HG03558 (cell line): ENCODE data around the gene DLGAP1.
"Not testable (repeated sequence)": the region's sequence is repeated elsewhere in the genome, so short reads cannot be mapped to it uniquely, and the experiment has no call there.

Experiments used
- ATAC-seq: cut with Tn5 transposase; IDR thresholded peaks from one replicate; pipeline ENCODE4 v1.9.1; 2021; ENCODE audit warnings: moderate number of reproducible peaks; ENCODE audit not compliant: unreplicated experiment; ENCODE audit errors: extremely low read depth

DLGAP1 gene

GRCh38 chr18:3624546-3624934 lies 830.6 kb downstream of the DLGAP1 start:
- no peak for ATAC-seq

GRCh38 chr18:3623769-3624545 lies 831.1 kb downstream of the DLGAP1 start:
- no peak for ATAC-seq

- ATAC-seq = no peak
Measured at GRCh38 chr18:3620146-3621119, 834.7 kb downstream of the DLGAP1 start.

- no peak for ATAC-seq
Measured at GRCh38 chr18:3619746-3620145, 835.4 kb downstream of the DLGAP1 start.

GRCh38 chr18:3619222-3619621 lies 835.9 kb downstream of the DLGAP1 start:
- ATAC-seq = no peak

- no peak for ATAC-seq
Measured at GRCh38 chr18:3616744-3617143, 838.4 kb downstream of the DLGAP1 start.

DNA sequence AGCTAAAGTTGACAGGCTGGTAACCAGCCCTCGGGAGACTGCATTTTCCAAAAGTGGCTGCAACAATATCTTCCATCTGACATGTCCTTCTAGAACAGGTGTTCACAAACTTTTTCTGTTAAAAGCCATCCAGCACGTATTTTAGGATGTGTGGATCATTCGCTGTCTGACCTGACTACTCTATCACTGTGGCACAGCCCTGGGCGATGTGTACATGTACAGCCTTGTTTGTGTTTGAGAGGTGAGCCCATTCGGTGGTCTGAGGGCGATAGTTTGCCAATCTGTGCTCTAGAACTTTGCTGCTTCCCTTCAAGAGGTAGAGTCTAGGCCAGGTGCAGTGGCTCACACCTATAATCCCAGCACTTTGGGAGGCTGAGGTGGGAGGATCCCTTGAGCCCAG lies 839.0 kb downstream of the DLGAP1 start:
- no peak for ATAC-seq

DNA sequence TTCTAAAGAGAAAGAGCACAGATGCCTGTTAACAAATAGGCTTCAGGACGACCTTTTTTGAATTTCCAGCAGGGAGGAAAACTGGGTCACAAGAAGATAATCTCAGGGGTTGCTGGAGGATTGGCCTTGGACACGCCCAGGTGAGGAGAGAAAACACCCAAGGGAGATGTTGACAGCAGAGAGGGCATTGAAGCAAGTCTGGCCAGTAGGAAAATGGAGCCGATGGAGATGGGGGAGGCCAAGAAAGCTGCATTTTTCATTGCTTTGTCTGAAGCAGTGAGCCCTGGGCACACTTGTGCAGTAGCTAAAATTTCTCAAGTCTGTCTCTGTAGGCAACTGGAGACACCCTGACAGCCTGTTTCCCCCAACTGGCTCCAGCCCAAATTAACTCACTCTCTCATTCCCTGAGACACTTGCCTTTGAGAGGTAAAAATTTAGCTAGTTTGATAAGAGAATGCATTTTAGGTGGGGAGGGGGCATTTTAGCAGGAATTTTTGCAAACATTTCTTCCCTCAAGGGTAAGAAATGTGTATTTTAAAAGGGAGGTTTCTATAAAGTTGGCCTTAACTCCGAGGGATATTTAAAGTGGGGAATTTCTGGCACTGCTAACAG lies 839.6 kb downstream of the DLGAP1 start:
- no peak for ATAC-seq

DNA sequence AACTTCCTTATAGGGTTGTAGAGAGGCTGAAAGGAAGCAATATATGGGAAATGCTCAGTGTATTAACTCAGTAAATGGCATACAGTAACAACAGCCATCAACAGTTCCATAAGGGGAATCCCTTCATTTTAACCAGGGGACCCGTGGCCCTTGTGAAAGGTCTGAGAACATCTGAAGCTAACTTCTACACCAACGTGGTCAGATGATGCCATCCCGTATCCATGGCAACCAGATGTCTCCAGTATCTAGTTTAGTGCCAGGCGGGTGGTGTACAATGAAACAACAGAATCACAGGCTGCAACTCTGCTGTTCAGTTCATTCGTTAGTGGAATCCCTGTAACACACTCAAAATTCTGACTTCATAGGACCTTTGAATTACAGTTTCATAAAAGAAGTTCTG lies 842.8 kb downstream of the DLGAP1 start:
- ATAC-seq = no peak

GRCh38 chr18:3611313-3612090 lies 843.6 kb downstream of the DLGAP1 start:
- ATAC-seq = no peak

DNA sequence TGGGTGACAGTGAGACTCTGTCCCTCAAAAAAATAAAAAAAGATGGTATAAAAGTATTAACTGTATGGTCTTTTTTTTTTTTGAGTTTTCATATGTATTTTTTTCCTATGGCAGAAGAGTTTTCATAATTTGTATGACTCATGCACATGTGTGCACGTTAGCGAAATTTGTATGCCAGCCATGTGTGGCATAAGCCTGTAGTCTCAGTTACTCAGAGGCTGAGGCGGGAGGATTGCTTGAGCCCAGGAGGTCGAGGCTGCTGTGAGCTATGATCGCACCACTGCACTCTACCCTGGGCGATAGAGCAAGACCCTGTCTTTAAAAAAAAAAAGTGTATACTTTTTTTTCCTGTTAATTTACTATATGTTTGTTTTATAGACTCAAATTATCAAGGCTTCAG lies 844.3 kb downstream of the DLGAP1 start:
- no peak for ATAC-seq

DNA sequence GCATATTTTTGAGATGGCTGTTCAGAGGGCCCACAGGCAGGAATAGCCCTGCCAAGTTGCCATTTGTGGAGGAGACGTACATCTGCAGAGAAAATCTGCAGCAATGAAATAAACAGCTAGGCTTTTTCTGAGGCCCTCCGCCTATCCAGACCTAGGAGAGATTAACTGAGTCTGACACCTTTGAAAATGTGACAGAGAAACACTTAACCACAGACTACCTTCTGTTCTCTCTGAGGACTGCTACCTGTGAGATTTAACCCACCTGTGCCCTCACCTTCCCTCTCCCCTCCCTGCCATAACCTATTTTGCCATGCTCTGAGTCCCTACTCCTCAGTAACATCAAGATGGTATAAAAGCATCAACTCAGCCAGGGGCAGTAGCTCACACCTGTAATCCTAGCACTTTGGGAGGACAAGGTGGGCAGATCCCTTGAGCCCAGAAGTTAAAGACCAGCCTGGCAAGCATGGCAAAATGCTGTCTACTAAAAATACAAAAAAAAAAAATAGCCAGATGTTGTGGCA lies 844.9 kb downstream of the DLGAP1 start:
- ATAC-seq = no peak

DNA sequence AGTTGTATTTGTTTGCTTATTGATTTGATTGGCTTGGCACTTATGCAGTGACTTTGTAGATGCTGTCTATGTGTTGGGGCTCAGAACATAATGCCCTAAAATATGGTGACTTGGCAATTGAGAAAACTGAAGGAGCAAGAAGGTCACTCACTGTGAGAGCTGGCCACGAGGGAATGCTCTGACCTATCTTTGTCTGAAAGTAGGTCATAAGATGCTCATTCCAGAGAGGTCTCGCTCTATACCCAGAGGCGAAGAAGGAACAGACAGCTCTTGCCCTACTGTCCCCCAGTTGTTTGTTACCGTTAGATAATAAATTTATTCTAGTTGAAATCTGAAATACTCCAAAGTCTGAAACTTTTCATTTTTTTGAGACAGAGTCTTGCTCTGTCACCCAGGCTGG lies 846.6 kb downstream of the DLGAP1 start:
- no peak for ATAC-seq

DNA sequence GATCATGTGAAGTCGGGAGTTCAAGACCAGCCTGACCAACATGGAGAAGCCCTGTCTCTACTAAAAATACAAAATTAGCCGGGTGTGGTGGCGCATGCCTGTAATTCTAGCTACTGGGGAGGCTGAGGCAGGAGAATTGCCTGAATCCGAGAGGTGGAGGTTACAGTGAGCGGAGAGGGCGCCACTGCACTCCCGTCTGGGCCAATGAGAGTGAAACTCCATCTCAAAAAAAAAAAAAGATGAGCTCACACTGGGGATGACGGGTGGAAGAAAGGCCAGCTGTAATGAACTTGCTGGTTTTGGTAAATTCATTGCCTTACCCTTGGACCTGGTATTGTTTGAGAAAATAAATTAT lies 847.0 kb downstream of the DLGAP1 start:
- not testable (repeated sequence) for ATAC-seq

GRCh38 chr18:3607309-3608098 lies 847.6 kb downstream of the DLGAP1 start:
- no peak for ATAC-seq

DNA sequence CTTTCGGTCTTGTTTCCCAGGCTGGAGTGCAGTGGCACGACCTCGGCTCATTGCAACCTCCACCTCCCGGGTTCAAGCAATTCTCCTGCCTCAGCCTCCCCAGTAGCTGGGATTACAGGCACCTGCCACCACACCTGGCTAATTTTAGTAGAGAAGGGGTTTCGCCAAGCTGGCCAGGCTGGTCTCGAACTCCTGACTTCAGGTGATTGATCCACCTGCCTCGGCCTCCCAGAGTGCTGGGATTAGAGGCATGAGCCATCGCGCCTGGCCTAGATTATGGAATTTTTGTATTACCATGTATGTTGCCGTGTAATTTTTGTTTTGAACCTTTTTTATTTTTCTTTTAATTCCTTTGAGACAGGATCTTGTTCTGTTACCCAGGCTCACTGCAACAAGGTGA lies 848.2 kb downstream of the DLGAP1 start:
- not testable (repeated sequence) for ATAC-seq

DNA sequence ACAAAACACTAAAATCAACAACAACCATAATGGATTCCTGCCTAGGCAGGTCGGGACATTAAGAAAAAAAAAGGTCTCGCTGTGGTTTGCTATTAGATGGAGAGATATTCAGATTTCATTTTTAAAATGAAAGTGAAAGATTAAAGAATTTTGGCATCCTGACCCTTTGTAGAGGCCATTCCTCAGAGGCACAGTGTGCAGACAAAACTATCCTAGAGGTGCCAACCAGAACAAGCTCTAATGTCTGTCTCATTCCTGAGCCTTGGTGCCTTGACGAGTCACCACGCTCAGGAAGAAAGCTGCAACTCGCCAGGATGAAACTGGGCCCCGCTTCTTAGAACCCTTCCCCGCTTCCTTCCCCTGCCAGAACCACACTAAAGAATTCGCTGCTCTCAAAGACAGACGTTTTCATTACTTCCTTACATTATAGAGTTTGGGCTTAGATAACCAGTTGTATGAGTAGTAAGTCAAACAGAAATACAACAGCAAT lies 849.1 kb downstream of the DLGAP1 start:
- no peak for ATAC-seq

DNA sequence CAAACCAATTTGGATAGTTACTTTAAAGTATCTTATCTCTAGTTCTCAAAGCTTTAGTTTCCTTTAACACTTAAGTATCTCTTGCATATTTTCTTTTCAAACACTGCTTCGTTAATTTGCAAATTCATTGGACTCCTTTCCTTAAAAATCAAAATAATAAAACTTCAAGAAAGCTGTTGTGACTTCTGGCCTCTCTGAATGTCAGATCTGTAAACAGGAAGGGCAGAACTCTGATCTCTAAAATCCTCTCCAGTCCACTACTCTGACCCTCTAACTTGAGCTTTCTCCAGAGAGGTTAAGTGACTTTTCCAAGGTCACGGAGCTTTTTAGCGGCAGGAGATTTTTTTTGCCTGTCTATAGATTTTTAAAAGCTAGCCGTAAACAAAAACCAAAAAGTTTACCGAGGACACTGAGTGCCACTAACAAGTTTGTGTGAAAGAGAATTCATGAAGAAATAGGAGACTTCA lies 849.6 kb downstream of the DLGAP1 start:
- no peak for ATAC-seq
